ENCODE measurements around the gene SYDE1.
"Not testable (repeated sequence)": the region's sequence is repeated elsewhere in the genome, so short reads cannot be mapped to it uniquely, and the experiment has no call there.

SYDE1 gene

GRCh38 chr19:15107061-15108010 is at the start of gene SYDE1:
Gene SYDE1, plus strand, starts transcription at chr19:15107401. Its CDS starts 33 bp downstream, at chr19:15107434.
- no peak for DNase-seq (ENCODE audit: low spot score)

- DNase-seq (ENCODE audit: low spot score): no peak
Observed at GRCh38 chr19:15062036-15062435, 45.2 kb upstream of the SYDE1 start.

- DNase-seq (ENCODE audit: low spot score): not testable (repeated sequence)
Observed at GRCh38 chr19:15070386-15070785, 36.8 kb upstream of the SYDE1 start.

GRCh38 chr19:15072930-15073647 is 34.1 kb upstream of the SYDE1 start:
- DNase-seq (ENCODE audit: low spot score): no peak

GRCh38 chr19:15074371-15074770 is 32.8 kb upstream of the SYDE1 start:
- no peak for DNase-seq (ENCODE audit: low spot score)

- no peak for DNase-seq (ENCODE audit: low spot score)
Observed at GRCh38 chr19:15075806-15076205, 31.4 kb upstream of the SYDE1 start.

- not testable (repeated sequence) for DNase-seq (ENCODE audit: low spot score)
Observed at GRCh38 chr19:15080002-15080401, 27.2 kb upstream of the SYDE1 start.

GRCh38 chr19:15081911-15082310 is 25.3 kb upstream of the SYDE1 start, which contains the start of gene OR1I1:
Gene OR1I1, plus strand, starts transcription at chr19:15082211. Its CDS starts 4,855 bp downstream, at chr19:15087066.
- DNase-seq (ENCODE audit: low spot score): no peak

- DNase-seq (ENCODE audit: low spot score): no peak
Observed at GRCh38 chr19:15087182-15087581, 20.0 kb upstream of the SYDE1 start.

GRCh38 chr19:15091918-15092753 is 15.1 kb upstream of the SYDE1 start:
- no peak for DNase-seq (ENCODE audit: low spot score)

- no peak for DNase-seq (ENCODE audit: low spot score)
Observed at GRCh38 chr19:15093001-15093400, 14.2 kb upstream of the SYDE1 start.

- no peak for DNase-seq (ENCODE audit: low spot score)
Observed at GRCh38 chr19:15096223-15096622, 11.0 kb upstream of the SYDE1 start.

- DNase-seq (ENCODE audit: low spot score): not testable (repeated sequence)
Observed at GRCh38 chr19:15097980-15098379, 9.2 kb upstream of the SYDE1 start.

- DNase-seq (ENCODE audit: low spot score): no peak
Observed at GRCh38 chr19:15098460-15098859, 8.7 kb upstream of the SYDE1 start.

GRCh38 chr19:15099017-15099582 is 8.1 kb upstream of the SYDE1 start:
- no peak for DNase-seq (ENCODE audit: low spot score)

- peak; percentile 37 for DNase-seq (ENCODE audit: low spot score)
Observed at GRCh38 chr19:15101479-15102082, 5.6 kb upstream of the SYDE1 start.

- DNase-seq (ENCODE audit: low spot score): no peak
Observed at GRCh38 chr19:15104003-15104402, 3.2 kb upstream of the SYDE1 start.

GRCh38 chr19:15104411-15104810 is 2.8 kb upstream of the SYDE1 start:
- no peak for DNase-seq (ENCODE audit: low spot score)

GRCh38 chr19:15105044-15105443 is 2.2 kb upstream of the SYDE1 start:
- DNase-seq (ENCODE audit: low spot score): no peak

- no peak for DNase-seq (ENCODE audit: low spot score)
Observed at GRCh38 chr19:15108145-15108844, 1.1 kb downstream of the SYDE1 start.
